Renal cortical epithelial cell (primary cell): ENCODE data around the gene USP15. TPM values are rescaled to one million over a fixed set of nuclear protein-coding genes. Genes with fewer than 3 reads are reported as not detected.

Source experiments
- DNase-seq: peaks from one replicate; pipeline ENCODE4 v3.0.0-alpha.2; 2011; ENCODE audit warnings: low read depth
- total RNA-seq: library from RNA; depleted of rRNA; stranded (reverse); fragments of >200 nt; gene quantifications from 2 replicates; pipeline ENCODE4 v1.2.3, GENCODE V29; 2014

USP15 gene
- total RNA-seq, 1 donor from 2014 or later = 62.7 TPM

- no peak for DNase-seq
Measured at GRCh38 chr12:62371661-62372060, 111.5 kb downstream of the USP15 start.

- peak; percentile 13 for DNase-seq
Measured at GRCh38 chr12:62372134-62372533, 111.9 kb downstream of the USP15 start.

- no peak for DNase-seq
Measured at GRCh38 chr12:62372825-62373224, 112.6 kb downstream of the USP15 start.

GRCh38 chr12:62375603-62376002, 115.4 kb downstream of the USP15 start:
- DNase-seq = no peak

- DNase-seq = peak; percentile 7
Measured at GRCh38 chr12:62379026-62379722, 119.0 kb downstream of the USP15 start.

GRCh38 chr12:62379723-62380045, 119.5 kb downstream of the USP15 start:
- no peak for DNase-seq

GRCh38 chr12:62382526-62382925, 122.3 kb downstream of the USP15 start:
- DNase-seq = no peak

GRCh38 chr12:62396750-62397149, 136.5 kb downstream of the USP15 start:
- DNase-seq = no peak

- no peak for DNase-seq
Measured at GRCh38 chr12:62400135-62400534, 139.9 kb downstream of the USP15 start.

- DNase-seq = no peak
Measured at GRCh38 chr12:62401631-62402030, 141.4 kb downstream of the USP15 start.

GRCh38 chr12:62403031-62403430, 142.8 kb downstream of the USP15 start:
- no peak for DNase-seq

- no peak for DNase-seq
Measured at GRCh38 chr12:62407587-62407986, 147.4 kb downstream of the USP15 start.

GRCh38 chr12:62409068-62409467, 148.9 kb downstream of the USP15 start:
- no peak for DNase-seq

GRCh38 chr12:62414180-62414579, 154.0 kb downstream of the USP15 start:
- DNase-seq = no peak

GRCh38 chr12:62426089-62426488, 165.9 kb downstream of the USP15 start:
- DNase-seq = no peak

- DNase-seq = no peak
Measured at GRCh38 chr12:62429457-62429856, 169.3 kb downstream of the USP15 start.

GRCh38 chr12:62434494-62435302, 174.5 kb downstream of the USP15 start:
- no peak for DNase-seq

- peak; percentile 53 for DNase-seq
Measured at GRCh38 chr12:62435303-62436163, 175.3 kb downstream of the USP15 start.

GRCh38 chr12:62436164-62436503, 175.9 kb downstream of the USP15 start:
- no peak for DNase-seq

- peak; percentile 55 for DNase-seq
Measured at GRCh38 chr12:62438098-62438692, 178.0 kb downstream of the USP15 start.

- no peak for DNase-seq
Measured at GRCh38 chr12:62446754-62447452, 186.7 kb downstream of the USP15 start.

GRCh38 chr12:62448436-62448835, 188.2 kb downstream of the USP15 start:
- DNase-seq = no peak
